Fibroblast of skin of back (primary cell): ENCODE measurements around the gene PRR19.

Experiments used
- DNase-seq: peaks from one replicate; pipeline ENCODE4 v3.0.0-alpha.2; 2013

The PRR19 gene

GRCh38 chr19:42271861-42272534, 29.9 kb upstream of the PRR19 start:
- DNase-seq = no peak

- DNase-seq = no peak
Measured at GRCh38 chr19:42272535-42272897, 29.4 kb upstream of the PRR19 start.

- no peak for DNase-seq
Measured at GRCh38 chr19:42272989-42273406, 28.9 kb upstream of the PRR19 start.

- DNase-seq = no peak
Measured at GRCh38 chr19:42273407-42274064, 28.4 kb upstream of the PRR19 start.

- no peak for DNase-seq
Measured at GRCh38 chr19:42274065-42274682, 27.8 kb upstream of the PRR19 start.

GRCh38 chr19:42275103-42275502, 26.8 kb upstream of the PRR19 start:
- no peak for DNase-seq

GRCh38 chr19:42275517-42275916, 26.4 kb upstream of the PRR19 start:
- no peak for DNase-seq

GRCh38 chr19:42276284-42276683, 25.6 kb upstream of the PRR19 start:
- no peak for DNase-seq

GRCh38 chr19:42276821-42277220, 25.1 kb upstream of the PRR19 start:
- DNase-seq = no peak

GRCh38 chr19:42277821-42278451, 24.0 kb upstream of the PRR19 start:
- DNase-seq = peak; percentile 73

- no peak for DNase-seq
Measured at GRCh38 chr19:42278452-42279154, 23.3 kb upstream of the PRR19 start.

- no peak for DNase-seq
Measured at GRCh38 chr19:42279155-42279901, 22.6 kb upstream of the PRR19 start.

GRCh38 chr19:42279902-42280814, 21.8 kb upstream of the PRR19 start:
- DNase-seq = peak; percentile 91

GRCh38 chr19:42280815-42281145, 21.2 kb upstream of the PRR19 start:
- peak; percentile 80 for DNase-seq

- DNase-seq = peak; percentile 58
Measured at GRCh38 chr19:42281146-42281826, 20.6 kb upstream of the PRR19 start.

GRCh38 chr19:42281827-42282762, 19.8 kb upstream of the PRR19 start:
- DNase-seq = peak; percentile 57

GRCh38 chr19:42282819-42283187, 19.1 kb upstream of the PRR19 start:
- no peak for DNase-seq

GRCh38 chr19:42283188-42284065, 18.5 kb upstream of the PRR19 start:
- peak; percentile 95 for DNase-seq
